Stomach smooth muscle (tissue), 2 donors: ENCODE measurements around the gene CCDC169.

Experiments used
- H3K27ac ChIP-seq: one replicate; pipeline ENCODE4 v1.7.0; 2013; ENCODE audit warnings: mild to moderate bottlenecking, low read length, inconsistent platforms
- H3K27me3 ChIP-seq, 2 donors: one replicate each; pipeline ENCODE4 v1.7.0; 2013; ENCODE audit warnings: low read length in 2 of 2; ENCODE audit not compliant: insufficient read depth in 2 of 2, control insufficient read depth in 1 of 2
- H3K36me3 ChIP-seq, 2 donors: one replicate each; pipeline ENCODE4 v1.7.0; 2013; ENCODE audit warnings: low read length in 2 of 2; ENCODE audit not compliant: control insufficient read depth in 2 of 2, insufficient read depth in 2 of 2
- H3K4me1 ChIP-seq: one replicate; pipeline ENCODE4 v1.7.0; 2013; ENCODE audit warnings: low read length; ENCODE audit not compliant: control insufficient read depth, insufficient read depth
- H3K4me3 ChIP-seq, 2 donors: one replicate each; pipeline ENCODE4 v1.7.0; 2013; ENCODE audit warnings: low read length in 2 of 2
- H3K9ac ChIP-seq, 2 donors: one replicate each; pipeline ENCODE4 v1.7.0; 2013; ENCODE audit warnings: low read length in 2 of 2, mild to moderate bottlenecking in 1 of 2
- H3K9me3 ChIP-seq, 2 donors: one replicate each; pipeline ENCODE4 v1.7.0; 2013; ENCODE audit warnings: low read length in 2 of 2; ENCODE audit not compliant: control insufficient read depth in 2 of 2
- donor health status: healthy.
- donor health status: Pancreatic carcinoma.

The CCDC169 gene

GRCh38 chr13:36242761-36243160 lies 54.9 kb downstream of the CCDC169 start:
- H3K27ac ChIP-seq = no peak overlapping the region
- peaks cover 0 to 3% of the 10 kb centered on the region in 2 donors for H3K36me3 ChIP-seq
- no peaks in the 10 kb centered on the region for H3K27me3 ChIP-seq
- no peaks in the 10 kb centered on the region for H3K4me1 ChIP-seq
- no peak overlapping the region for H3K9ac ChIP-seq
- no peak overlapping the region for H3K4me3 ChIP-seq
- H3K9me3 ChIP-seq = no peaks in the 10 kb centered on the region

- Histone ChIP-seq H3K27ac (no peak overlapping the region), H3K4me3 (no peak overlapping the region), H3K27me3 (no peaks in the 10 kb centered on the region), H3K4me1 (no peaks in the 10 kb centered on the region), H3K9me3 (peaks cover 0 to 2% of the 10 kb centered on the region in 2 donors), H3K9ac (no peak overlapping the region), H3K36me3 (peaks cover 0 to 2% of the 10 kb centered on the region in 2 donors)
Measured at GRCh38 chr13:36231236-36231635, 66.4 kb downstream of the CCDC169 start.

- no peaks in the 10 kb centered on the region for H3K27me3 ChIP-seq
- H3K4me1 ChIP-seq = no peaks in the 10 kb centered on the region
- H3K9ac ChIP-seq = no peak overlapping the region
- H3K36me3 ChIP-seq = peaks cover 0 to 2% of the 10 kb centered on the region in 2 donors
- no peak overlapping the region for H3K4me3 ChIP-seq
- peaks cover 0 to 3% of the 10 kb centered on the region in 2 donors for H3K9me3 ChIP-seq
- H3K27ac ChIP-seq = no peak overlapping the region
Measured at GRCh38 chr13:36224730-36225129, 72.9 kb downstream of the CCDC169 start.

- H3K36me3 ChIP-seq = no peaks in the 10 kb centered on the region
- no peak overlapping the region for H3K27ac ChIP-seq
Measured at GRCh38 chr13:36219883-36220282, 77.7 kb downstream of the CCDC169 start.

GRCh38 chr13:36217456-36217855 lies 80.2 kb downstream of the CCDC169 start:
- Histone ChIP-seq H3K4me1 (no peaks in the 10 kb centered on the region), H3K27me3 (no peaks in the 10 kb centered on the region)

More at GRCh38 chr13:36219883-36220282, 77.7 kb downstream of the CCDC169 start:
- H3K4me1 ChIP-seq = no peaks in the 10 kb centered on the region
- H3K4me3 ChIP-seq = no peak overlapping the region
- no peaks in the 10 kb centered on the region for H3K9me3 ChIP-seq
- no peak overlapping the region for H3K9ac ChIP-seq
- no peaks in the 10 kb centered on the region for H3K27me3 ChIP-seq

GRCh38 chr13:36214163-36214921 lies 83.3 kb downstream of the CCDC169 start, which contains the start of gene SOHLH2:
Gene SOHLH2 (minus strand): TSS chr13:36214556. CDS start chr13:36214526, 30 bp downstream.
- Histone ChIP-seq H3K27me3 (no peaks in the 10 kb centered on the region), H3K36me3 (no peaks in the 10 kb centered on the region), H3K4me3 (no peak within 1 kb of the TSS), H3K9ac (no peak within 1 kb of the TSS), H3K4me1 (peaks cover 4% of the 10 kb centered on the region), H3K9me3 (no peaks in the 10 kb centered on the region), H3K27ac (no peak within 1 kb of the TSS)

More at GRCh38 chr13:36217456-36217855, 80.2 kb downstream of the CCDC169 start:
- Histone ChIP-seq H3K4me3 (no peak overlapping the region), H3K9me3 (no peaks in the 10 kb centered on the region), H3K27ac (no peak overlapping the region), H3K36me3 (no peaks in the 10 kb centered on the region), H3K9ac (no peak overlapping the region)

GRCh38 chr13:36212789-36213188 lies 84.8 kb downstream of the CCDC169 start:
- H3K9me3 ChIP-seq = no peaks in the 10 kb centered on the region
- no peaks in the 10 kb centered on the region for H3K27me3 ChIP-seq
- no peak overlapping the region for H3K27ac ChIP-seq
- H3K9ac ChIP-seq = no peak overlapping the region
- H3K4me1 ChIP-seq = peaks cover 4% of the 10 kb centered on the region
- no peak overlapping the region for H3K4me3 ChIP-seq
- H3K36me3 ChIP-seq = no peaks in the 10 kb centered on the region

GRCh38 chr13:36211567-36211966 lies 86.0 kb downstream of the CCDC169 start:
- H3K36me3 ChIP-seq = no peaks in the 10 kb centered on the region
- H3K9ac ChIP-seq = no peak overlapping the region
- H3K4me3 ChIP-seq = no peak overlapping the region
- no peaks in the 10 kb centered on the region for H3K9me3 ChIP-seq
- H3K27ac ChIP-seq = no peak overlapping the region
- peaks cover 4% of the 10 kb centered on the region for H3K4me1 ChIP-seq
- no peaks in the 10 kb centered on the region for H3K27me3 ChIP-seq

GRCh38 chr13:36210738-36211137 lies 86.9 kb downstream of the CCDC169 start:
- peaks cover 4% of the 10 kb centered on the region for H3K4me1 ChIP-seq
- H3K9me3 ChIP-seq = no peaks in the 10 kb centered on the region
- H3K27me3 ChIP-seq = no peaks in the 10 kb centered on the region
- H3K9ac ChIP-seq = no peak overlapping the region
- H3K36me3 ChIP-seq = no peaks in the 10 kb centered on the region
- H3K4me3 ChIP-seq = no peak overlapping the region
- H3K27ac ChIP-seq = no peak overlapping the region

- H3K27ac ChIP-seq = no peak overlapping the region
- H3K4me1 ChIP-seq = peaks cover 4% of the 10 kb centered on the region
- no peaks in the 10 kb centered on the region for H3K9me3 ChIP-seq
- H3K4me3 ChIP-seq = no peak overlapping the region
- H3K36me3 ChIP-seq = no peaks in the 10 kb centered on the region
- H3K27me3 ChIP-seq = no peaks in the 10 kb centered on the region
- no peak overlapping the region for H3K9ac ChIP-seq
Measured at GRCh38 chr13:36207672-36208071, 89.9 kb downstream of the CCDC169 start.

- Histone ChIP-seq H3K27ac (no peak overlapping the region), H3K36me3 (no peaks in the 10 kb centered on the region), H3K4me1 (no peaks in the 10 kb centered on the region), H3K9ac (no peak overlapping the region), H3K9me3 (no peaks in the 10 kb centered on the region), H3K27me3 (no peaks in the 10 kb centered on the region), H3K4me3 (no peak overlapping the region)
Measured at GRCh38 chr13:36193151-36193855, 104.3 kb downstream of the CCDC169 start.
